HG03196 (cell line): ENCODE measurements around the gene SLC35F3.

Experiments used
- ATAC-seq: cut with Tn5 transposase; IDR thresholded peaks from one replicate; pipeline ENCODE4 v1.9.1; 2021; ENCODE audit not compliant: unreplicated experiment

The SLC35F3 gene

GRCh38 chr1:233909195-233909594, 4.7 kb downstream of the SLC35F3 start:
- ATAC-seq = no peak

- no peak for ATAC-seq
Measured at GRCh38 chr1:233912447-233912846, 8.0 kb downstream of the SLC35F3 start.

- no peak for ATAC-seq
Measured at GRCh38 chr1:233912909-233913308, 8.4 kb downstream of the SLC35F3 start.

GRCh38 chr1:233916706-233917105, 12.2 kb downstream of the SLC35F3 start:
- ATAC-seq = no peak

GRCh38 chr1:233919786-233920185, 15.3 kb downstream of the SLC35F3 start:
- ATAC-seq = no peak

- ATAC-seq = no peak
Measured at GRCh38 chr1:233928123-233928522, 23.6 kb downstream of the SLC35F3 start.

- no peak for ATAC-seq
Measured at GRCh38 chr1:233933339-233933738, 28.9 kb downstream of the SLC35F3 start.

GRCh38 chr1:233935297-233935868, 30.9 kb downstream of the SLC35F3 start:
- ATAC-seq = no peak

GRCh38 chr1:233936422-233936821, 31.9 kb downstream of the SLC35F3 start:
- ATAC-seq = no peak

- ATAC-seq = no peak
Measured at GRCh38 chr1:233936842-233937241, 32.4 kb downstream of the SLC35F3 start.

GRCh38 chr1:233938476-233938875, 34.0 kb downstream of the SLC35F3 start:
- no peak for ATAC-seq

GRCh38 chr1:233939451-233939850, 35.0 kb downstream of the SLC35F3 start:
- ATAC-seq = no peak

- ATAC-seq = no peak
Measured at GRCh38 chr1:233940908-233941307, 36.4 kb downstream of the SLC35F3 start.

- no peak for ATAC-seq
Measured at GRCh38 chr1:233944601-233945000, 40.1 kb downstream of the SLC35F3 start.

- no peak for ATAC-seq
Measured at GRCh38 chr1:233945573-233945972, 41.1 kb downstream of the SLC35F3 start.

- no peak for ATAC-seq
Measured at GRCh38 chr1:233945979-233946378, 41.5 kb downstream of the SLC35F3 start.

- ATAC-seq = no peak
Measured at GRCh38 chr1:233946724-233947123, 42.2 kb downstream of the SLC35F3 start.

GRCh38 chr1:233951804-233952203, 47.3 kb downstream of the SLC35F3 start:
- ATAC-seq = no peak

- ATAC-seq = no peak
Measured at GRCh38 chr1:233957691-233958090, 53.2 kb downstream of the SLC35F3 start.

- ATAC-seq = no peak
Measured at GRCh38 chr1:233959102-233959501, 54.6 kb downstream of the SLC35F3 start.

- ATAC-seq = no peak
Measured at GRCh38 chr1:233959971-233960370, 55.5 kb downstream of the SLC35F3 start.

GRCh38 chr1:233960386-233960785, 55.9 kb downstream of the SLC35F3 start:
- ATAC-seq = no peak

- ATAC-seq = no peak
Measured at GRCh38 chr1:233962878-233963277, 58.4 kb downstream of the SLC35F3 start.
